OCI-LY7 (cell line): Measurements from ENCODE around the gene ADGRD2. TPM values are rescaled to one million over a fixed set of nuclear protein-coding genes. Genes with fewer than 3 reads are reported as not detected.

Experiments used
- BruUV-seq: library from RNA; stranded (reverse); fragments of 400-500 nt; replicated peaks from 2 replicates; lab custom pipeline; 2021; lab: Mats Ljungman, UMichigan
- CTCF ChIA-PET: fragments of 300-600 bp; sonication (Branson Sonifier 250); formaldehyde crosslinking; loops from one replicate; lab custom pipeline; 2022; ENCODE audit warnings: antibody characterized with exemption; ENCODE audit not compliant: unreplicated experiment; lab: Charles Lee
- POLR2A ChIA-PET: fragments of 300-600 bp; sonication (Branson Sonifier 250); formaldehyde crosslinking; loops from one replicate; lab custom pipeline; 2022; ENCODE audit warnings: antibody characterized with exemption; lab: Charles Lee
- DNase-seq: peaks from one replicate; pipeline ENCODE4 v3.0.0-alpha.2; 2015; ENCODE audit warnings: low spot score
- H2AFZ ChIP-seq: fragments of 200-600 bp; sonication (generic), shearing (Covaris generic); 2 replicates; pipeline ENCODE4 v1.6.1; 2014; ENCODE audit warnings: mild to moderate bottlenecking, antibody characterized with exemption, low read length, moderate library complexity
- H3K27ac ChIP-seq: fragments of 200-600 bp; sonication (generic); 2 replicates; pipeline ENCODE4 v1.5.1; 2014; ENCODE audit warnings: mixed run types, low read depth, mild to moderate bottlenecking, moderate library complexity, low read length, inconsistent platforms; ENCODE audit not compliant: poor library complexity, severe bottlenecking
- H3K36me3 ChIP-seq: fragments of 200-600 bp; sonication (generic); 2 replicates; pipeline ENCODE4 v1.6.1; 2014; ENCODE audit warnings: mild to moderate bottlenecking, antibody characterized with exemption, low read length, moderate library complexity, mixed read lengths; ENCODE audit not compliant: insufficient read depth
- H3K4me1 ChIP-seq: fragments of 200-600 bp; sonication (generic); 2 replicates; pipeline ENCODE4 v1.5.1; 2014; ENCODE audit warnings: mild to moderate bottlenecking, low read length; ENCODE audit not compliant: insufficient read depth, poor library complexity, severe bottlenecking
- H3K4me2 ChIP-seq: fragments of 200-600 bp; sonication (generic); 2 replicates; pipeline ENCODE4 v1.6.1; 2014; ENCODE audit warnings: mild to moderate bottlenecking, low read length
- H3K4me3 ChIP-seq: fragments of 200-600 bp; sonication (generic); 2 replicates; pipeline ENCODE4 v1.5.1; 2014; ENCODE audit warnings: mild to moderate bottlenecking, low read depth, low read length; ENCODE audit not compliant: poor library complexity, severe bottlenecking
- H3K79me2 ChIP-seq: fragments of 200-600 bp; sonication (generic); 2 replicates; pipeline ENCODE4 v1.6.1; 2016; ENCODE audit warnings: low read depth, mild to moderate bottlenecking, low read length, moderate library complexity, mixed read lengths; ENCODE audit not compliant: insufficient read depth
- H3K9me2 ChIP-seq: fragments of 200-600 bp; sonication (generic); 2 replicates; pipeline ENCODE4 v1.6.1; 2016; ENCODE audit warnings: mild to moderate bottlenecking, low read length, mixed read lengths; ENCODE audit not compliant: insufficient read depth
- H3K9me3 ChIP-seq: fragments of 200-600 bp; sonication (generic); 2 replicates; pipeline ENCODE4 v1.6.1; 2014; ENCODE audit warnings: mild to moderate bottlenecking, mixed run types, low read length, mixed read lengths
- H4K20me1 ChIP-seq: fragments of 200-600 bp; sonication (generic); 2 replicates; pipeline ENCODE4 v1.6.1; 2014; ENCODE audit warnings: mild to moderate bottlenecking, antibody characterized with exemption, low read length, moderate library complexity, mixed read lengths; ENCODE audit not compliant: insufficient read depth
- CTCF ChIP-seq: fragments of 200-600 bp; sonication (generic); conservative IDR thresholded peaks from 2 replicates; pipeline ENCODE4 v1.5.1; 2014; ENCODE audit warnings: mild to moderate bottlenecking, antibody characterized with exemption, low read length, moderate library complexity, mixed read lengths
- EZH2phosphoT487 ChIP-seq: fragments of 200-600 bp; sonication (generic); IDR thresholded peaks from 2 replicates; pipeline ENCODE4 v1.6.1; 2018; ENCODE audit warnings: low read depth, borderline replicate concordance, mild to moderate bottlenecking, mixed run types, antibody characterized with exemption, low read length, moderate library complexity, mixed read lengths
- intact Hi-C: fragments of 100-400 bp; cut with micrococcal nuclease; formaldehyde crosslinking; loops from one replicate; pipeline ENCODE4 v1.10.0; 2022; ENCODE audit not compliant: unreplicated experiment
- total RNA-seq, 2 experiments: library from RNA; depleted of rRNA in 1 of 2; stranded (reverse); fragments of >200 nt in 1 of 2; shearing (Covaris generic) in 1 of 2; gene quantifications; 2 replicates each; pipeline ENCODE4 v1.2.3, GENCODE V29; 2014 to 2022

The ADGRD2 gene
- total RNA-seq, 2 experiments from 2014 or later = not detected

GRCh38 chr9:124499216-124499615 is 49.0 kb downstream of the ADGRD2 start:
- intact Hi-C loops = no loop called here
- H3K9me3 ChIP-seq = no peaks in the 10 kb centered on the region
- H2AFZ ChIP-seq = no peak overlapping the region
- no peak for DNase-seq
- H4K20me1 ChIP-seq = no peaks in the 10 kb centered on the region
- no peaks in the 10 kb centered on the region for H3K36me3 ChIP-seq
- H3K27ac ChIP-seq = no peak overlapping the region
- no peak overlapping the region for H3K4me3 ChIP-seq
- H3K4me2 ChIP-seq = no peak overlapping the region
- ChIA-PET POLR2A (no interaction called here), CTCF (no interaction called here)
- no TSS peak for BruUV-seq
- H3K9me2 ChIP-seq = no peaks in the 10 kb centered on the region
- no peaks in the 10 kb centered on the region for H3K79me2 ChIP-seq
- no peak for TF ChIP-seq CTCF
- no peak for TF ChIP-seq EZH2phosphoT487
- H3K4me1 ChIP-seq = no peaks in the 10 kb centered on the region

GRCh38 chr9:124500028-124500795 is 50.0 kb downstream of the ADGRD2 start:
- Histone ChIP-seq H3K79me2 (no peaks in the 10 kb centered on the region), H3K4me2 (no peak overlapping the region), H3K27ac (no peak overlapping the region), H3K9me2 (no peaks in the 10 kb centered on the region), H3K36me3 (no peaks in the 10 kb centered on the region), H3K4me3 (no peak overlapping the region), H2AFZ (no peak overlapping the region), H3K4me1 (no peaks in the 10 kb centered on the region), H3K9me3 (no peaks in the 10 kb centered on the region), H4K20me1 (no peaks in the 10 kb centered on the region)
- no TSS peak for BruUV-seq
- CTCF ChIA-PET = no interaction called here
- POLR2A ChIA-PET = no interaction called here
- intact Hi-C loops = no loop called here
- TF ChIP-seq EZH2phosphoT487 (no peak), CTCF (no peak)
- DNase-seq = no peak

- Histone ChIP-seq H3K79me2 (no peaks in the 10 kb centered on the region), H3K9me3 (no peaks in the 10 kb centered on the region), H3K36me3 (no peaks in the 10 kb centered on the region), H3K4me2 (no peak overlapping the region), H3K4me1 (no peaks in the 10 kb centered on the region), H3K9me2 (no peaks in the 10 kb centered on the region), H3K27ac (no peak overlapping the region), H2AFZ (no peak overlapping the region), H3K4me3 (no peak overlapping the region), H4K20me1 (no peaks in the 10 kb centered on the region)
- ChIA-PET CTCF (no interaction called here), POLR2A (no interaction called here)
- BruUV-seq = no TSS peak
- TF ChIP-seq CTCF = no peak
- no peak for TF ChIP-seq EZH2phosphoT487
- DNase-seq = no peak
- intact Hi-C loops = no loop called here
These were observed 50.8 kb downstream of the ADGRD2 start for GRCh38 chr9:124500796-124501611.
